GM21825 (cell line): Measurements from ENCODE around the gene NCAM2.

Source experiments
- ATAC-seq: cut with Tn5 transposase; IDR thresholded peaks from one replicate; pipeline ENCODE4 v1.9.1; 2021; ENCODE audit warnings: mild to moderate bottlenecking, moderate library complexity; ENCODE audit not compliant: unreplicated experiment

Gene NCAM2

GRCh38 chr21:21025742-21026141, 27.5 kb downstream of the NCAM2 start:
- ATAC-seq = no peak

- ATAC-seq = no peak
These were observed 30.1 kb downstream of the NCAM2 start for GRCh38 chr21:21028275-21028820.

GRCh38 chr21:21029164-21029563, 31.0 kb downstream of the NCAM2 start:
- no peak for ATAC-seq

GRCh38 chr21:21030311-21030710, 32.1 kb downstream of the NCAM2 start:
- ATAC-seq = no peak

GRCh38 chr21:21034036-21034435, 35.8 kb downstream of the NCAM2 start:
- no peak for ATAC-seq

GRCh38 chr21:21039624-21040170, 41.5 kb downstream of the NCAM2 start:
- ATAC-seq = no peak

- ATAC-seq = no peak
These were observed 47.3 kb downstream of the NCAM2 start for GRCh38 chr21:21045518-21045917.

GRCh38 chr21:21046063-21046462, 47.9 kb downstream of the NCAM2 start:
- ATAC-seq = no peak

GRCh38 chr21:21051109-21052055, 53.2 kb downstream of the NCAM2 start:
- no peak for ATAC-seq

GRCh38 chr21:21052672-21053071, 54.5 kb downstream of the NCAM2 start:
- no peak for ATAC-seq

- ATAC-seq = no peak
These were observed 59.3 kb downstream of the NCAM2 start for GRCh38 chr21:21057349-21058062.

GRCh38 chr21:21063828-21064227, 65.6 kb downstream of the NCAM2 start:
- no peak for ATAC-seq

- ATAC-seq = no peak
These were observed 66.1 kb downstream of the NCAM2 start for GRCh38 chr21:21064353-21064752.

- no peak for ATAC-seq
These were observed 69.2 kb downstream of the NCAM2 start for GRCh38 chr21:21067375-21067774.

GRCh38 chr21:21074305-21074704, 76.1 kb downstream of the NCAM2 start:
- ATAC-seq = no peak

- no peak for ATAC-seq
These were observed 77.8 kb downstream of the NCAM2 start for GRCh38 chr21:21076051-21076450.

GRCh38 chr21:21076491-21076890, 78.3 kb downstream of the NCAM2 start:
- no peak for ATAC-seq

- ATAC-seq = no peak
These were observed 81.4 kb downstream of the NCAM2 start for GRCh38 chr21:21079646-21080045.

GRCh38 chr21:21084179-21084578, 86.0 kb downstream of the NCAM2 start:
- no peak for ATAC-seq

GRCh38 chr21:21085206-21085605, 87.0 kb downstream of the NCAM2 start:
- no peak for ATAC-seq

- ATAC-seq = no peak
These were observed 98.7 kb downstream of the NCAM2 start for GRCh38 chr21:21096956-21097355.
